ENCODE measurements around the gene ATOSB. TPM values are rescaled to one million over a fixed set of nuclear protein-coding genes. Genes with fewer than 3 reads are reported as not detected.

The ATOSB gene
- total RNA-seq, 1 experiment from 2014 or later, result 10.2 TPM

DNA sequence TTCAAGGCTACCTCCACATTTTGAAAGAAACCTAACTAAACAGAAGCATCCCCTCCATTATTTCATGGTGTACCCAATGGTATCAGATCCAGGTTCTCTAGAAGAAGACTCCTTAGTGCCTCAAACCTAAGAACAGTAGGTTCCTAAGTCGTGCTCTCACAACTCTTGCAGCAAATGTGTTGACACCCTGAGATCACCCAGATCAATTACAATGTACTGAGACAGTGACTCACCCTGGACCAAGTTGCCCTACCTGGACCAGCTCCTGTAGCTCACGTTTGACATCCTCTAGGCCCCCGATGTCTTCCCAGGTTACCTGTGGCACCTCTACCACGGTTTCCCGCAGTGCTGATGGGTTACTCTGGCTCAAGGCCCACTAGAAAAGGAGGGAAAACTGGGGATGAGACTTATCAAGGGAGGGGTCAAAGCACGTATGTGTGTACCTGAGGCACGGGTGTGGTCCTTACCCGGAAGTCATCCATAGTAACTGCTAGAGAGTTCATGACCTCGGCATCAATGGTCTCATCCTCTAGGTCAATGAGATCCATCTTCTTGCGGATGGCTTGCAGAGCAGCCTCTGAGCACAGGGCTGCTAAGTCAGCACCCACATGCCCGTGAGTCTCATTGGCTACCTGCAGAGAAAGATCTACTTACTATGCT lies 55.0 kb downstream of the ATOSB start (continued):
- TF ChIP-seq ATF3 (IDR thresholded peaks at IDR 0.05) (no peak), EZH2 (IDR thresholded peaks at IDR 0.05) (no peak), CBX3 (IDR thresholded peaks at IDR 0.05; ENCODE audit: low read depth) (no peak), SIN3A (IDR thresholded peaks at IDR 0.05; ENCODE audit: low read depth) (no peak)

DNA sequence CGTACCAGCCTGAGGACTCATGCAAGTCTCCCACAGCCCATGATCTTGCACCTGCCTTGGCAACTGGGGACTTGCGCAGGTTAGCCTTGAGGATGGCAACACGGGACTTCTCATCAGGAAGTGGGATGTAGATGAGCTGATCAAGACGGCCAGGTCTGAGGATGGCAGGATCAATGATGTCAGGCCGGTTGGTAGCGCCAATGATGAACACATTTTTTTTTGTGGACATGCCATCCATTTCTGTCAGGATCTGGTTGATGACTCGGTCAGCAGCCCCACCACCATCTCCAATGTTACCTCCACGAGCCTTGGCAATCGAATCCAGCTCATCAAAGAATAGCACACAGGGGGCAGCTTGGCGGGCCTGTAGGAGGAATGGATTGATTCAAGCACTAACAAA lies 56.2 kb downstream of the ATOSB start:
- no peak overlapping the region for H3K4me3 ChIP-seq (replicated peaks in 1 of 2; ENCODE audit: low read depth in 1 of 2, low read length in 2 of 2)
- H3K4me2 ChIP-seq (ENCODE audit: low read length), result no peak overlapping the region
- ChIA-PET POLR2A (no interaction called here), CTCF (no interaction called here), RAD21 (ENCODE audit: low non-redundant PET in 1 of 2, low total read pairs in 2 of 2, uncharacterized antibody in 2 of 2, unreplicated experiment in 2 of 2) (no interaction called here)
- ATAC-seq (no peak), DNase-seq (ENCODE audit: low read depth, low spot score) (no peak)
- no peak overlapping the region for H3K9ac ChIP-seq (ENCODE audit: low read length)
- no TSS peak for BruUV-seq (replicated peaks)
- no peaks in the 10 kb centered on the region for H3K9me3 ChIP-seq (ENCODE audit: control insufficient read depth in 1 of 2, insufficient read depth in 1 of 2, low read depth in 1 of 2, low read length in 2 of 2)
- intact Hi-C loops (cut with micrococcal nuclease), result no loop called here
- no peaks in the 10 kb centered on the region for H3K4me1 ChIP-seq (ENCODE audit: control insufficient read depth in 1 of 2, insufficient read depth in 2 of 2, low read length in 2 of 2)
- no peak overlapping the region for H3K27ac ChIP-seq (ENCODE audit: low read depth, low read length)
- no peaks in the 10 kb centered on the region for H3K9me2 ChIP-seq (ENCODE audit: insufficient read depth)
- no peaks in the 10 kb centered on the region; the same call in 1 of the 2 replicates for H4K20me1 ChIP-seq (ENCODE audit: insufficient read depth)
- peaks cover 84 to 86% of the 10 kb centered on the region in 2 experiments for H3K36me3 ChIP-seq (ENCODE audit: control insufficient read depth in 1 of 2, insufficient read depth in 2 of 2, low read length in 2 of 2)
- no peak overlapping the region for H2AFZ ChIP-seq (ENCODE audit: low read depth, low read length, poor library complexity, severe bottlenecking)
- TF ChIP-seq EZH2phosphoT487 (IDR thresholded peaks at IDR 0.05; ENCODE audit: borderline replicate concordance) (no peak), SP1 (IDR thresholded peaks at IDR 0.05; ENCODE audit: low read depth) (no peak), FOSL1 (IDR thresholded peaks at IDR 0.05; ENCODE audit: low read depth) (no peak), SIN3A (IDR thresholded peaks at IDR 0.05; ENCODE audit: low read depth) (no peak), EGR1 (IDR thresholded peaks at IDR 0.05; ENCODE audit: low read depth) (no peak), ATF3 (IDR thresholded peaks at IDR 0.05) (no peak), CTCF (IDR thresholded peaks at IDR 0.05 in 2 of 3, conservative IDR thresholded peaks at IDR 0.05 in 1 of 3; ENCODE audit: borderline replicate concordance in 1 of 3, insufficient read depth in 1 of 3, low read depth in 2 of 3, low read length in 2 of 3) (no peak), YY1 (IDR thresholded peaks at IDR 0.05; ENCODE audit: extremely low read depth, insufficient replicate concordance, low read depth, low read length) (no peak)
- TF ChIP-seq, protein P1, sequence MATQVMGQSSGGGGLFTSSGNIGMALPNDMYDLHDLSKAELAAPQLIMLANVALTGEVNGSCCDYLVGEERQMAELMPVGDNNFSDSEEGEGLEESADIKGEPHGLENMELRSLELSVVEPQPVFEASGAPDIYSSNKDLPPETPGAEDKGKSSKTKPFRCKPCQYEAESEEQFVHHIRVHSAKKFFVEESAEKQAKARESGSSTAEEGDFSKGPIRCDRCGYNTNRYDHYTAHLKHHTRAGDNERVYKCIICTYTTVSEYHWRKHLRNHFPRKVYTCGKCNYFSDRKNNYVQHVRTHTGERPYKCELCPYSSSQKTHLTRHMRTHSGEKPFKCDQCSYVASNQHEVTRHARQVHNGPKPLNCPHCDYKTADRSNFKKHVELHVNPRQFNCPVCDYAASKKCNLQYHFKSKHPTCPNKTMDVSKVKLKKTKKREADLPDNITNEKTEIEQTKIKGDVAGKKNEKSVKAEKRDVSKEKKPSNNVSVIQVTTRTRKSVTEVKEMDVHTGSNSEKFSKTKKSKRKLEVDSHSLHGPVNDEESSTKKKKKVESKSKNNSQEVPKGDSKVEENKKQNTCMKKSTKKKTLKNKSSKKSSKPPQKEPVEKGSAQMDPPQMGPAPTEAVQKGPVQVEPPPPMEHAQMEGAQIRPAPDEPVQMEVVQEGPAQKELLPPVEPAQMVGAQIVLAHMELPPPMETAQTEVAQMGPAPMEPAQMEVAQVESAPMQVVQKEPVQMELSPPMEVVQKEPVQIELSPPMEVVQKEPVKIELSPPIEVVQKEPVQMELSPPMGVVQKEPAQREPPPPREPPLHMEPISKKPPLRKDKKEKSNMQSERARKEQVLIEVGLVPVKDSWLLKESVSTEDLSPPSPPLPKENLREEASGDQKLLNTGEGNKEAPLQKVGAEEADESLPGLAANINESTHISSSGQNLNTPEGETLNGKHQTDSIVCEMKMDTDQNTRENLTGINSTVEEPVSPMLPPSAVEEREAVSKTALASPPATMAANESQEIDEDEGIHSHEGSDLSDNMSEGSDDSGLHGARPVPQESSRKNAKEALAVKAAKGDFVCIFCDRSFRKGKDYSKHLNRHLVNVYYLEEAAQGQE (IDR thresholded peaks at IDR 0.05; ENCODE audit: low read depth), result no peak
- TF ChIP-seq, protein P2, sequence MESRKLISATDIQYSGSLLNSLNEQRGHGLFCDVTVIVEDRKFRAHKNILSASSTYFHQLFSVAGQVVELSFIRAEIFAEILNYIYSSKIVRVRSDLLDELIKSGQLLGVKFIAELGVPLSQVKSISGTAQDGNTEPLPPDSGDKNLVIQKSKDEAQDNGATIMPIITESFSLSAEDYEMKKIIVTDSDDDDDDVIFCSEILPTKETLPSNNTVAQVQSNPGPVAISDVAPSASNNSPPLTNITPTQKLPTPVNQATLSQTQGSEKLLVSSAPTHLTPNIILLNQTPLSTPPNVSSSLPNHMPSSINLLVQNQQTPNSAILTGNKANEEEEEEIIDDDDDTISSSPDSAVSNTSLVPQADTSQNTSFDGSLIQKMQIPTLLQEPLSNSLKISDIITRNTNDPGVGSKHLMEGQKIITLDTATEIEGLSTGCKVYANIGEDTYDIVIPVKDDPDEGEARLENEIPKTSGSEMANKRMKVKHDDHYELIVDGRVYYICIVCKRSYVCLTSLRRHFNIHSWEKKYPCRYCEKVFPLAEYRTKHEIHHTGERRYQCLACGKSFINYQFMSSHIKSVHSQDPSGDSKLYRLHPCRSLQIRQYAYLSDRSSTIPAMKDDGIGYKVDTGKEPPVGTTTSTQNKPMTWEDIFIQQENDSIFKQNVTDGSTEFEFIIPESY (IDR thresholded peaks at IDR 0.05; ENCODE audit: extremely low read depth, insufficient replicate concordance, low read length), result no peak
- no peaks in the 10 kb centered on the region for H3K27me3 ChIP-seq (ENCODE audit: insufficient read depth, low read length)
- H3K79me2 ChIP-seq (ENCODE audit: insufficient read depth, low read length), result peaks cover 54% of the 10 kb centered on the region

Data from HCT116 (cell line).